ENCODE results near the gene MEGF11.

DNA sequence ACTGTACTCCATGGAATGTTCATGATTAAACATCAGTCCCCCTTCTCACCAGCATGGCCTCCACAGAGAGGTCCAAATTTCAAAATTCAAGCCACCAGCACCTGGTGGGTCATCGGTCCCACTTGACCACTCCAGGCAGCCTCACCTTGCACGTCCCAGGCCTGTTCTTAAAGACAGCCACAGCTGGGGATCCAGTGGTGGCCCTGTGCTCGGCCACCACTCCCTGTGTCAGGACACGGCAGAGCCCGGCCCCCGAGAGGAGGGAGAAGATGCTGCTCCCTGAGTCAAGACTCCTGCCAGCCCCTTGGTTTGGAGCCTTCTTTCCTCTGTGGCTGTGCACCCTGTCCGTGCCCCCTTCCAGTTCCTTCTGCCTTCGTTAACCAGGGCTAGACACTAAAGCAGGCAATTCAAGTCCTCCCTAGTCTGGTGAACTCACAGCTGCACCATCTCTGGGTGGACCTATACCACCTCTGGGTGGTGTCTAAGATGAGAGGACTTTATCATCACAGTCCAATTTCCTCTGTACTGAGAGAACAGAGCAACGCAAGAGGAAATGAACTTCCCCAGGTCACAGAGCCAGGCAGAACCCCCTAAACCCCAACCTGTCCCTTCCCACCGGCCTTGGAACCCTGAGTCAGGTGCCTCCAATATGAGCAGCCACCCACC is 97.1 kb downstream of the MEGF11 start:
- no peak for TF ChIP-seq GATA3 (IDR thresholded peaks at IDR 0.05; ENCODE audit: low read depth, low read length)
- TF ChIP-seq GATA2 (IDR thresholded peaks at IDR 0.05; ENCODE audit: low read depth, low read length): no peak
